T-helper 9 cell (primary cell): Measurements from ENCODE around the gene MAP4K4.
"Not testable (repeated sequence)": the region's sequence is repeated elsewhere in the genome, so short reads cannot be mapped to it uniquely, and the experiment has no call there.

ENCODE experiments used
- DNase-seq: peaks from one replicate; pipeline ENCODE4 v3.0.0-alpha.2; 2020

The MAP4K4 gene

DNA sequence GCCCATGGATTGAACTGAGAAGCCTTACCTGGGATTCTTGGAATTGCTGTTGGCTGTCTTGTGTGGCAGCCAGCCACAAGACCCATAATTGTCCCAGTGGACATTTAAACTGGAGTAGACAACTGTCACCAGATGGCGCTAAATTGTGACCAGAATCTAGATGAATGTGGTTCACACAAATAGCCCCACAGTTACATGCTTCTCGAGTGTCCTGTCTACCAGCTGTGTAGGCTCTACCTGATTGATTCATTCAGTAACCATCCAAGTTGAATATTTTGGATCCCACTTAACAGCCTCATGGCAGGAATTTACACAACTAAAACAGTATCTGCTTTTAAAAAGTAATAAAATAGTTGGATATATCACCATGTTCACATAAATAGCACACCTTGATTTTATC is 73.2 kb downstream of the MAP4K4 start:
- DNase-seq = no peak

DNA sequence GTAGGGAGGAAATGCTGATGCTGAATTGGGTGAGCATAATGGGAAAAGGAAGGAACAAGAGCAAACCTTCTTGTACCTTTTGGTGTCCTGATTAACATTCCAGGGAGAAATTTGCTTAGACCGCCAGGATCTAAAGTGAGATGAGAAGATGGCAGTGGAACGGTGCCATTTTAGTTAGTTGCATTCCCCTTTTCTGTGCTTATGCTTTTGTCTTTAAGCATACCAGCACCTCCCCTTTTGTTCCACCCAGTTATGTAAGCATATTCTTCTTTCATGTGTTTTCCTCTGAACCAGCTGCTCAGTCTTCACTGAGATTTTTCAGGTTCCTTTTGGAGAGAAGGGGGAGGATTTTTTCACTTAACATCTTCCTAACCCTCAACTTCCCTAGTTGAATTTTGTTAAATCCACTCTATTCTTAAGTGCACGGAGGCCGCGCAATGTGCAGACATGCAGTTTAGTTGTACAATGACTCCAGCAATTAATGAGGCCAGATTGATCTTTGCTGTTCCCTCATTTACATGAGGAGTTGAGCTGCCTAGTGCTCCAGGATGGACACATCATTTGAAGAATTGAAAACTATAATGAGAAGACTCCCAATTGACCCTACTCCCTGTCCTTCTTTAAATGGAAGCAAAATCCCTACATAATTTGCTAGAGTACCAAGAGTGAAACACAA is 73.9 kb downstream of the MAP4K4 start:
- DNase-seq = no peak

GRCh38 chr2:101771910-101772321 is 74.4 kb downstream of the MAP4K4 start:
- no peak for DNase-seq

GRCh38 chr2:101773137-101773536 is 75.6 kb downstream of the MAP4K4 start:
- DNase-seq = no peak

GRCh38 chr2:101773961-101774360 is 76.5 kb downstream of the MAP4K4 start:
- DNase-seq = not testable (repeated sequence)

DNA sequence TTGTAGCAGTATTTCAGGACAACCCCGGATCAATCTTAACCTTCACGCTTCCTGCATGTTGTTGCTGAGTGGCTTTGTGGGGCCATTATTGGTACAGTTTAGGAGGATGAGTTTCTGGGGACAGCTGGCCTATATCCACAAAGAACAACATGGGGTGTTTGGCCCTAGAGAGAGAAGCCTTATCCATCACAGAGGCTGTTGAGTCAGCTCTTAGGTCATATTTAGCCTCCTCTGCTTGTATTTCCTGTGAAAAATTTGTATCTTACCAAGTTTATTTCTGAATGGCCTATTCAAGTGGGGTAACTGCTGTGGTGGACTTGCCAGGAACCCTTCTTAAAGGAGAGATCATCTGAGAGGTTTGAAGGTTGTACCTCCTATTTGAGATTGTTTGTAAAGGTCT is 77.6 kb downstream of the MAP4K4 start:
- DNase-seq = no peak

DNA sequence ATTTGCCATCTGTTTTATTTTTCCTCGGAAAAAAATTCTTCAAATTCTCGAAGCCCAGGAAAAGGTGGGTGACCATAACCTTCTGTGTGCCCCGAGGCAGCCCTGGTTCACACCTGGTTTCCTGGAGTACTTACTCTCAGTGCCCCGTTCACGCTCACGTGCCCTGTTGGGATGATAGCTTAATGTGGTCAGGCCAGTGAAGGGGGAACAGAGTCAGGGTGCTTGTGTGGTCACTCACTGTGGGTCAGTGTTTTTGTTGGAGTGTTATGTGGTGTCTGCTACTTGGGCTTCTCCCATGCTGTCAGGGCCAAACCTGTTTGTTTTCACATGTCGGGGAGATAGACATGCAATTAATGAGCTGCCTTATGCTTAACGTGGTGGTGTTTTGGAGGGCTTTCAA is 78.1 kb downstream of the MAP4K4 start:
- no peak for DNase-seq

DNA sequence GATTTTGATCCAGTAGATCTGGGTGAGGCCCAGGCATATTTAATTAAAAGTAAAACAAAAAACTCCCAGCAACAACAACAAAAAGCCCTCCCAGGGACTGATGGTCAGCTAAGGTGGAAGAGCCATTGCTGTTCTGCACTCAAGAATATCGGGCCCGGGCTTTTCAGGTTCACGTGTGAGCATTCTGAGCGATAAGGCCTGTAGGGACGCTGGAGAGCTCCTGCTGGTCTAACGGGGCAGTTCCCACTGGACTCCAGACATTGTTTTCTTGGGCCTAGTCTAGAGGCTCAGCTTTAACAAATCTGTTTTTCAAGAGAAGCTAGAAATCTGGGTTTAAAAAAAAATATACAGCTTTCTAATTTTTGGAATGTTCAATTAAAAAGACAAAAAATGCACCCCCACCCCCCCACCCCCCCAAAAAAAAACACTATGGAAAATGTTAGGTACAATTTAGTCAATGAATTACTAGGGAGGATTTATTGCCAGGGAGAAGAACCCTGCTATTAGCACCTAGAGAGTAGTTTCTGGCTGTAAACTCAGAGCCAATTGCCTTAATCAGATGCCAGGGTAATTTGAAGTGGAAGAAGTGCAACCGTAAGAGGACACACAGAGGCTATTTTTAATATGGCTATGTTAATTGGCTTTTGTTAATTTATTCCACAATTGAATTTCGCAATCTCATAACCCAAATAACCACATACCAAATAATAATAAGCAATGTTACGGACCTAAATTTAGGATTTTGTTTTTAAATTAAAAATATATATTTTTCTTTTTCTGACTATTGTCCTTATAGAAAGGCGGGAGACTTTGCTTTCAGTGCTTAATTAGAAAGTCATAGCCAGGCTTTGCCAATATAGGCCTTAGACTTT is 78.9 kb downstream of the MAP4K4 start:
- DNase-seq = no peak

DNA sequence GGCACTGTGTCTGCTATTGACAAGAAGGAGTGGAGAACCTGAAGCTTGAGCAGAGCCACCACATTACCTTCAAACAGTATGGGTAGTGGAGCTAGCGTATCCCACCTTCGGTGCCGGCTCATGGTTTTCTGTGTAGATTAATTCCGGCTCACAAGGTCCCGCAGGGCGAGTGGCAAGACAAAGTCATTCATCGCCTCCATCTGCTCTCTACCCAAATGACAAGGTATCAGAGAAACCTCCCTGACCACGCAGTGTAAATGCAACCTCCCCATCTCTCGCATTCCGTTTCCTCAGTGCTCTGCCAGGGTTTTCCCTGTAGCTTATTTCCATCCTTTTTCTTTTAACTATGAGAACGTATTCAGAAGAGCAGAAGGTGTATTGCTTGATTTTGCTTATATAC is 79.8 kb downstream of the MAP4K4 start:
- no peak for DNase-seq

GRCh38 chr2:101778102-101778501 is 80.6 kb downstream of the MAP4K4 start:
- no peak for DNase-seq

DNA sequence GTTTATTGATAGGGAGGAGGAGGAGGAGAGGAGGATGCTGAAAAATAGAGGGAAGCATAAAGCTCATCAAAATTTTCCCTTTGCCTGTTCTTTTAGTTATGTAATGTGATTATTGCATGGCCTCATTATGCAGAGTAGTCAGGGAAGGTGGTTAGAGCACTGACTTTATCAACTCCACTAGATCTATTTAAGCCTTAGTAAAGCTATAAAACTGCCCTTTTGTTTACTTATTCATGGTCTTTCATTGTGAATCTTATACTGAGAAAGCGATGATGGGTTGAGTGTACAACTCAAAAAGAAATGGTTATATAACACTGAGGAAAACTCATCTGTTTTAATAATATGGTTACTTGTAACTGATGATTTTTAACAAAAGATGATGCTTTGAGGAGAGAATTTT is 81.7 kb downstream of the MAP4K4 start:
- DNase-seq = no peak

GRCh38 chr2:101779656-101780055 is 82.1 kb downstream of the MAP4K4 start:
- no peak for DNase-seq

DNA sequence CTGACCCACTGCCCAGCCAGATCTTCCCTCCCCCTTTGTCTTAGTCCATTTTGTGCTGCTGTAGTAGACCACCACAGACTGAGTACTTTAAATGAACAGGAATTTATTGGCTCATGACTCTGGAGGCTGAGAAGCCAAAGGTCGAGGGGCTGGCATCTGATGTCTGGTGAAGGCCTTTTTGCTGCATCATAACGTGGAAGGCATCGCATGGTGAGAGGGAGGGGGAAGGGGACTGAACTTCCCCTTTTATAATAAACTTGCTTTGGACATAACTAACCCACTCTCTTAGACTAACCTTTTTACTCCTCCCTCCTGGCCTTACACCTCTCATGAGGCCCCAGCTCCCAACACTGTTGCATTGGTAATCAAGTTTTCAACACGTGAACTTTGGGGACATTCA is 83.8 kb downstream of the MAP4K4 start:
- no peak for DNase-seq

DNA sequence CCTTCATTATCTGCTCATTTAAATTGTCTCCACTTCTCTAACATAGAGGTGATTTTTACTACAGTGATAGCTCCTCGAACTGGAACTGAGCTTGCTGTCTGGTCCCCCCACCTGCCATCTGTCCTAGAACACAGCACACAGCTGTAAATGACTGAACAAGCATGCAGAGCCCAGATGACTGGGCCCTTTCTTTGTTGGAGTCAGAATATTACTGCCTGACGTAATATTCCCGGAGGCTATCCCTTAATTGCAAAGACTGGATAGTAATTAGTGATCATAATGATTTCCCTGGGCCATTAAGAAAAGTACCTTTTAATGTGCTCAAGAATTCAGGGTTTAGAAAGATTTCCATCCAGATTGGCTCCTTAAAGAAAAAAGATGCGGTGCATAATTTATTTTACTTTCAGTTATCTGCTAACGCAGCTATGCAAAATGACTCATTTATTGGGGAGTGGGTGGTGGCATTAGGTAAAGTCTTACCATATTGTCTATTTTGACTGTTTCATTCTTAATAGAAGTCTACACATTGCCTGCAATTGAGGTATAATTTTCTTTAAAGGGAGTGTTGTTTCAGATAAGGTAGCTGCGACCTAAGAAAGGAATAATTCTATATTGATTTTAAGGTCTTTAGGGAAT is 84.4 kb downstream of the MAP4K4 start:
- no peak for DNase-seq

- DNase-seq = no peak
These were observed 84.9 kb downstream of the MAP4K4 start for GRCh38 chr2:101782427-101782792.

DNA sequence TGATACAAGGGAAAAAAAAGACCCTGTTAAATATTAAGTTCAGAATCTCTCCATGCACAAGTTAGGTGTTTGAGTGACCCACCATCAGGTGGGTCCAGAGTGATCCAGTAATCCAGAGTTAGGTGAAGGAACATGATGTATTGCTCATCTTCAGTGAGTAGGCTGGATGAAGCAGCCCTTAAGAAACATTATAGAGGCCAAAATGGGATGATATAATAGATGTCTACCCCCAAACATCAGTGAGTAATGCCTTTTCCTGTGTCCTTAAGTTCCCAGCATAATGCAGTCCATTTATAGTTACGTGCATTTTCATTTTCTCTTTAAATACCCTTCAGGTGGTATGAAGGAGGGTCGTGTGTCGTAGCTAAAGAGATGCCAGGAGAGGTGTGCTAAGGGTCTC is 89.6 kb downstream of the MAP4K4 start:
- no peak for DNase-seq

GRCh38 chr2:101788565-101788964 is 91.1 kb downstream of the MAP4K4 start:
- DNase-seq = no peak

GRCh38 chr2:101788995-101789970 is 91.8 kb downstream of the MAP4K4 start:
- no peak for DNase-seq

GRCh38 chr2:101790416-101790815 is 92.9 kb downstream of the MAP4K4 start:
- no peak for DNase-seq

DNA sequence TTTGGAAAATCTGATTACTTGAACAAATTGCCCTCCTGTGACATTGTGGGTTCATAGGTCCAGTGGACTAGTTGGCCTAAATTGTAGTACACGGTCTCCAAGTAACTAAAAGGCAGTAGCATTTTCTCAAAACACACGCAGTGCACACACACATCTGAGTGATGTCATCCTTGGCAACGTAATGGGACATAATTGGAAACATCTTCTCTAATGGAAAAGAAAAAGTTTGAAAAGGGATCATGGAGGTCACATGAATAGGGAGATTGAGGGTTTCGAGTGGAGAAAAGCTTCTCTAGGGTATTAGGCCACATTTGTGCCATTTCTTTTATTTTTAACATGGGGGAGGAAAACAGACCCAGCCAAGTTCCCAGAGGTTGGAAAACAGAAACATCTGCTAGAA is 93.3 kb downstream of the MAP4K4 start:
- DNase-seq = no peak

DNA sequence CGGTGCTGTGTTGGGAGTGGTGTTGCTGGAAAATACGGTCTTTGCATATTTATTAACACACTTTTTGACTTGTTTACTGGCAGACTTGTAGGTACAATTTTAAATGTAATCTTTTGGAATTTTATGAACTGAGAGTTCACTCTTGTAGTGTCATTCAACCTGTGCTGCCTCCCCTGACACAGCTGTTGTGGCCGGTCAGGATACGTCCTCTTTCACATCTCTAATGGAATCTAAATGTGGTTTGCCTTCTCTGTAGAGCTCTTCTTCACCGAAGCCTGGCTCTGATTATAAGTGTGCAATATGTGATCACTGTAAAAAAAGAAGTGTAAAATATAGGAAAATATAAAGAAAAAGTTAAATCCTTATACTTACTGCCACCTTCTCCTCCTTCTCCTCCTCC is 94.7 kb downstream of the MAP4K4 start:
- no peak for DNase-seq

GRCh38 chr2:101793277-101793969 is 95.9 kb downstream of the MAP4K4 start:
- DNase-seq = no peak
